ENCODE measurements around the gene PCDHGA4.
"Not testable (repeated sequence)": the region's sequence is repeated elsewhere in the genome, so short reads cannot be mapped to it uniquely, and the experiment has no call there.

Gene PCDHGA4

DNA sequence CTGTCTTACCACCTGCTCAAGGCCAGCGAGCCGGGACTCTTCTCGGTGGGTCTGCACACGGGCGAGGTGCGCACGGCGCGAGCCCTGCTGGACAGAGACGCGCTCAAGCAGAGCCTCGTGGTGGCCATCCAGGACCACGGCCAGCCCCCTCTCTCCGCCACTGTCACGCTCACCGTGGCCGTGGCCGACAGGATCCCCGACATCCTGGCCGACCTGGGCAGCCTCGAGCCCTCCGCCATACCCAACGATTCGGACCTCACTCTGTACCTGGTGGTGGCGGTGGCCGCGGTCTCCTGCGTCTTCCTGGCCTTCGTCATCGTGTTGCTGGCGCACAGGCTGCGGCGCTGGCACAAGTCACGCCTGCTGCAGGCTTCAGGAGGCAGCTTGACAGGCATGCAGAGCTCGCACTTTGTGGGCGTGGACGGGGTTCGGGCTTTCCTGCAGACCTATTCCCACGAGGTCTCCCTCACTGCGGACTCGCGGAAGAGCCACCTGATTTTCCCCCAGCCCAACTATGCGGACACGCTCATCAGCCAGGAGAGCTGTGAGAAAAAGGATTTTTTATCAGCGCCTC lies 14.0 kb upstream of the PCDHGA4 start:
- H3K4me1 Mint-ChIP-seq (ENCODE audit: low read depth); H3K36me3 Mint-ChIP-seq (ENCODE audit: low read depth); H3K27ac Mint-ChIP-seq; H3K4me3 Mint-ChIP-seq: not testable (repeated sequence)
- peaks cover 38% of the 10 kb centered on the region for H3K9me3 Mint-ChIP-seq
- peaks cover 29% of the 10 kb centered on the region for H3K27me3 Mint-ChIP-seq (ENCODE audit: low read depth)

DNA sequence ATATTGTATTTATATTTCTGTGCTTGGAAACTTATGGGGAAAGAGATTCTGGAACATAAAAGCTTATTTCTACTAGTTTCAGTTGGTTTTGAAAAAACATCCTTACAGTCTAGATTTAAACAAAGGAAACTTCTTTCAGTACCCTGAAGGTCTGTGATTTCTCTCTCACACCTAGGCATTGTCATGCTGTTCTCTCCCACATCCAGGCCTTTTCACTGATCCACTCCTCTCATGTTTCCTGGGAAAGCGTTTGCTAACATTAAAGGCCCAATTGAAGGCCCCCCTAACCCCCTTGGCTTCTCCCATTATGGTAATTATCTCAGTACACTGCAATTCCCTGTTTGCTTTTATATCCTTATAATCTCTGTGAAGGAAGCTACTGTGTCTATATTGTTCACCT lies 12.0 kb upstream of the PCDHGA4 start:
- Mint-ChIP-seq H3K27me3 (ENCODE audit: low read depth) (peaks cover 15% of the 10 kb centered on the region), H3K4me1 (ENCODE audit: low read depth) (no peaks in the 10 kb centered on the region), H3K36me3 (ENCODE audit: low read depth) (peaks cover 5% of the 10 kb centered on the region), H3K27ac (no peak overlapping the region), H3K4me3 (no peak overlapping the region), H3K9me3 (peaks cover 43% of the 10 kb centered on the region)

DNA sequence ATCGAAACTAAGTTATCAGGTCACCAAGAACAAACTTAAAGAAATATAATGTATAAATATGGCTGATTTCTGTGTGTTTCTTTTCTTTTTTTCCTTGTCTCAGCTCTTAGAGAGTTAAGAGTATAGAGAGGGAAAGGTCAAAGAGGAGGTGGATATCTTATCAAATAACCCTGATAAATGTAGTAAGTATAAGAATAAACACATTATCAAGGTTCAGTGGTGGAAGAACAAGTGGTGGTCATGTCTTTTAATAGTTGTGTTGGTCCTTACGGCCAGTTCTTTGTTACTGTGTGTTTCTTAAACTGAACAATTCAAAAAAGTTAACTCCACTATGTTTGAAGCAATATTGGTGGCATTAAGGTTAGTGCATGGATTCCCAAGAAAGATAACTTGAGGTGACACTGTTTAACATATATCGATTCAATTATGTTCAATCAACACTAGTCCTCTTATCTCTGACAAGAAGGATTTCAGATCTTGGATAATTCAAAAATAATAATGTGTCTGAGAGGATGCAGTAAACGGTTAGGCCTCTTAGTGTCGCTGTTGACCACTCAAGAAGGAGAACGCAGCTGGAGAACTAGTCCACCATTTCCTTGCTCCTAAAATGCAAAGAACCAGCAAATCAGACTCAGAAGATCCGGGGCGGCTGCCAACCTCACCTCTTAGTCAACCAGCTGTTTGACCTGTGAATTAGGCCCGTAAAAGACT lies 11.4 kb upstream of the PCDHGA4 start, which contains the start of gene PCDHGA3:
Gene PCDHGA3, plus strand, starts transcription at position 588 of the 711 bp plus-strand sequence. CDS start 205 bp downstream, outside the sequence.
- Mint-ChIP-seq H3K9me3 (peaks cover 39% of the 10 kb centered on the region), H3K4me3 (peak within 1 kb of the TSS; percentile 74), H3K36me3 (ENCODE audit: low read depth) (peaks cover 5% of the 10 kb centered on the region), H3K4me1 (ENCODE audit: low read depth) (no peaks in the 10 kb centered on the region), H3K27ac (no peak within 1 kb of the TSS), H3K27me3 (ENCODE audit: low read depth) (peaks cover 11% of the 10 kb centered on the region)

DNA sequence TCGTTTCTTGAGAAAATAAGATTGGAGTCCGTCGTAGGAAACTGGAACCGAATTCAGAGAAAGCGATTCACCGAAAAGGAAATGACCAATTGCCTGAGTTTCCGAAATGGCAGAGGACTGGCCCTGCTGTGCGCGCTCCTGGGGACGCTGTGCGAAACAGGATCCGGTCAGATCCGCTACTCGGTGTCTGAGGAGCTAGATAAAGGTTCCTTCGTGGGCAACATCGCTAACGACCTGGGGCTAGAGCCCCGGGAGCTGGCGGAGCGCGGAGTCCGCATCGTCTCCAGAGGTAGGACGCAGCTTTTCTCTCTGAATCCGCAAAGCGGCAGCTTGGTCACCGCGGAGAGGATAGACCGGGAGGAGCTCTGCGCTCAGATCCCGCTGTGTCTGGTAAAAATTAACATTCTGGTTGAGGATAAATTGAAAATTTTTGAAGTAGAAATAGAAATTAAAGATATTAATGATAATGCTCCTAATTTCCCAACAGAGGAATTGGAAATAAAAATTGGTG lies 10.8 kb upstream of the PCDHGA4 start:
- H3K4me3 Mint-ChIP-seq: peak overlapping the region; percentile 74
- H3K9me3 Mint-ChIP-seq: peaks cover 39% of the 10 kb centered on the region
- H3K27me3 Mint-ChIP-seq (ENCODE audit: low read depth): peaks cover 9% of the 10 kb centered on the region
- H3K36me3 Mint-ChIP-seq (ENCODE audit: low read depth): peaks cover 5% of the 10 kb centered on the region
- no peaks in the 10 kb centered on the region for H3K4me1 Mint-ChIP-seq (ENCODE audit: low read depth)
- no peak overlapping the region for H3K27ac Mint-ChIP-seq

DNA sequence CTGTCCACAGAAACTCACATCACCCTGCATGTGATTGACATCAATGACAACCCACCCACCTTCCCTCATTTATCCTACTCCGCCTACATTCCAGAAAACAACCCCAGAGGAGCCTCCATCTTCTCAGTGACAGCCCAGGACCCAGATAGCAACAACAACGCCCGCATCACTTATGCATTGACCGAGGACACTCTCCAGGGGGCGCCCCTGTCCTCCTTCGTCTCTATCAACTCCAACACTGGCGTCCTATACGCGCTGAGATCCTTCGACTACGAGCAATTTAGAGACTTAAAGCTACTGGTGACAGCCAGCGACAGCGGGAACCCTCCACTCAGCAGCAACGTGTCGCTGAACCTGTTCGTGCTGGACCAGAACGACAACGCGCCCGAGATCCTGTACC lies 9.5 kb upstream of the PCDHGA4 start:
- peaks cover 35% of the 10 kb centered on the region for H3K9me3 Mint-ChIP-seq
- H3K27me3 Mint-ChIP-seq (ENCODE audit: low read depth): peaks cover 11% of the 10 kb centered on the region
- peaks cover 7% of the 10 kb centered on the region for H3K36me3 Mint-ChIP-seq (ENCODE audit: low read depth)
- no peak overlapping the region for H3K4me3 Mint-ChIP-seq
- H3K27ac Mint-ChIP-seq: no peak overlapping the region
- peaks cover 2% of the 10 kb centered on the region for H3K4me1 Mint-ChIP-seq (ENCODE audit: low read depth)

DNA sequence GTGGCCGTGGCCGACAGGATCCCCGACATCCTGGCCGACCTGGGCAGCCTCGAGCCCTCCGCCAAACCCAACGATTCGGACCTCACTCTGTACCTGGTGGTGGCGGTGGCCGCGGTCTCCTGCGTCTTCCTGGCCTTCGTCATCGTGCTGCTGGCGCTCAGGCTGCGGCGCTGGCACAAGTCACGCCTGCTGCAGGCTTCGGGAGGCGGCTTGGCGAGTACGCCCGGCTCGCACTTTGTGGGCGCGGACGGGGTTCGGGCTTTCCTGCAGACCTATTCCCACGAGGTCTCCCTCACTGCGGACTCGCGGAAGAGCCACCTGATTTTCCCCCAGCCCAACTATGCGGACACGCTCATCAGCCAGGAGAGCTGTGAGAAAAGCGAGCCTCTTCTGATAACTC lies 8.8 kb upstream of the PCDHGA4 start:
- not testable (repeated sequence) for H3K36me3 Mint-ChIP-seq (ENCODE audit: low read depth); H3K4me1 Mint-ChIP-seq (ENCODE audit: low read depth); H3K4me3 Mint-ChIP-seq; H3K27ac Mint-ChIP-seq
- Mint-ChIP-seq H3K27me3 (ENCODE audit: low read depth) (peaks cover 12% of the 10 kb centered on the region), H3K9me3 (peaks cover 34% of the 10 kb centered on the region)

DNA sequence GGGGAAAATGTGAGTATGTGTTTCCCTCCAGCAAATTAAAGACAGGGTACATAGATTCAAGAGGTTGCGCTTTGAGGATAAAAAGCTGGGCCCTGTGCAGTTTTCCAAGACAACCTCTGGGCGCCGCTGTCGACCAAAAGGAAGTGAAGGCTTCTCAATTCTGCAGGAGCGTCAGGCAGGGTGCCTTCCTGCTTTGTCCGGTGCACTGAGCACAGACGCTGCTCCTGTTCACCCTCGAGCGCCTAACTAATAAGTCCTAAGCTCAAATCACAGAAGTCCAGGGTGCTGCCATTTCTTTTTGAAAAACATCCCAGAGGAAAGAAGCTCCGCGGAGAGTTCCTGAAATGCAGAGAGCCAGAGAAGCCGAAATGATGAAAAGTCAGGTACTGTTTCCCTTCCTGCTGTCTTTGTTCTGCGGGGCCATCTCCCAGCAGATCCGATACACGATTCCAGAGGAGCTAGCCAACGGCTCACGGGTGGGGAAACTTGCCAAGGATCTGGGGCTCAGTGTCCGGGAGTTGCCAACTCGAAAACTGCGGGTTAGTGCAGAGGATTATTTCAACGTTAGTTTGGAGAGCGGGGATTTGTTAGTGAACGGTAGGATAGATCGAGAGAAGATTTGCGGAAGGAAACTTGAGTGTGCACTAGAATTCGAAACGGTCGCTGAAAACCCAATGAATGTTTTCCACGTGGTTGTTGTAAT lies 4.8 kb upstream of the PCDHGA4 start, which contains the start of gene PCDHGB1:
Gene PCDHGB1, plus strand, starts transcription at position 183 of the 703 bp plus-strand sequence. Its CDS starts 162 bp downstream, at position 345.
- H3K4me3 Mint-ChIP-seq: peak within 1 kb of the TSS; percentile 65
- peak within 1 kb of the TSS; percentile 9 for H3K27ac Mint-ChIP-seq
- peaks cover 2% of the 10 kb centered on the region for H3K4me1 Mint-ChIP-seq (ENCODE audit: low read depth)
- peaks cover 9% of the 10 kb centered on the region for H3K36me3 Mint-ChIP-seq (ENCODE audit: low read depth)
- peaks cover 20% of the 10 kb centered on the region for H3K27me3 Mint-ChIP-seq (ENCODE audit: low read depth)
- peaks cover 22% of the 10 kb centered on the region for H3K9me3 Mint-ChIP-seq

DNA sequence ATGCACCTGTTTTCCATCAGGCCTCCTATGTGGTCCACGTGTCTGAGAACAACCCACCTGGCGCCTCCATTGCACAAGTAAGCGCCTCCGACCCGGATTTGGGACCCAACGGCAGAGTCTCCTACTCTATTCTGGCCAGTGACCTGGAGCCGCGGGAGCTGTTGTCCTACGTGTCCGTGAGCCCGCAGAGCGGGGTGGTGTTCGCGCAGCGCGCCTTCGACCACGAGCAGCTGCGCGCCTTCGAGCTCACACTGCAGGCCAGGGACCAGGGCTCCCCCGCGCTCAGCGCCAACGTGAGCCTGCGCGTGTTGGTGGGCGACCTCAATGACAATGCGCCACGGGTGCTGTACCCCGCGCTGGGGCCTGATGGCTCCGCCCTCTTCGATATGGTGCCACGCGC lies 3.2 kb upstream of the PCDHGA4 start:
- H3K4me1 Mint-ChIP-seq (ENCODE audit: low read depth): peaks cover 2% of the 10 kb centered on the region
- peaks cover 29% of the 10 kb centered on the region for H3K27me3 Mint-ChIP-seq (ENCODE audit: low read depth)
- H3K4me3 Mint-ChIP-seq: no peak overlapping the region
- peaks cover 9% of the 10 kb centered on the region for H3K36me3 Mint-ChIP-seq (ENCODE audit: low read depth)
- peaks cover 29% of the 10 kb centered on the region for H3K9me3 Mint-ChIP-seq
- no peak overlapping the region for H3K27ac Mint-ChIP-seq

DNA sequence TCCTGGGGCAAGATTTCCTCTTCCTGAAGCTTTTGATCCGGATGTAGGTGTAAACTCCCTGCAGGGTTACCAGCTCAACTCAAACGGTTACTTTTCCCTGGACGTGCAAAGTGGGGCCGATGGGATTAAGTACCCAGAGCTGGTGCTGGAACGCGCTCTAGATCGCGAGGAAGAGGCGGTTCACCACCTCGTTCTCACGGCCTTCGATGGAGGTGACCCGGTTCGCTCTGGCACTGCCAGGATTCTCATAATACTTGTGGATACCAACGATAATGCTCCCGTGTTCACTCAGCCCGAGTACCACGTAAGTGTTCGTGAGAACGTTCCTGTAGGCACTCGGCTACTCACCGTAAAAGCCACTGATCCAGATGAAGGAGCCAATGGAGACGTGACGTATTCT lies 820 bp downstream of the PCDHGA4 start:
- Mint-ChIP-seq H3K36me3 (ENCODE audit: low read depth) (peaks cover 5% of the 10 kb centered on the region), H3K27ac (no peak overlapping the region), H3K4me1 (ENCODE audit: low read depth) (peaks cover 2% of the 10 kb centered on the region), H3K4me3 (no peak overlapping the region), H3K27me3 (ENCODE audit: low read depth) (peaks cover 24% of the 10 kb centered on the region), H3K9me3 (peaks cover 28% of the 10 kb centered on the region)

DNA sequence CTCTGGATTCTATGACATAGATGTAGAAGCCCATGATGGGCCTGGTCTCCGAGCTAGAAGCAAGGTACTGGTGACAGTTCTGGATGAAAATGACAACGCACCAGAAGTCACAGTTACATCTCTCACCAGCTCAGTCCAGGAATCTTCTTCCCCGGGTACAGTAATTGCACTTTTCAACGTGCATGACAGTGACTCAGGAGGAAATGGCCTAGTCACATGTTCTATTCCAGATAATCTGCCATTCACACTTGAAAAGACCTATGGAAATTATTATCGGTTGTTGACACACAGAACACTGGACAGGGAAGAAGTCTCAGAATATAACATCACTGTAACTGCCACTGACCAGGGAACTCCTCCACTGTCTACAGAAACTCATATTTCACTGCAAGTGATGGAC lies 1.3 kb downstream of the PCDHGA4 start:
- peaks cover 5% of the 10 kb centered on the region for H3K36me3 Mint-ChIP-seq (ENCODE audit: low read depth)
- peaks cover 2% of the 10 kb centered on the region for H3K4me1 Mint-ChIP-seq (ENCODE audit: low read depth)
- H3K27me3 Mint-ChIP-seq (ENCODE audit: low read depth): peaks cover 27% of the 10 kb centered on the region
- no peak overlapping the region for H3K27ac Mint-ChIP-seq
- H3K9me3 Mint-ChIP-seq: peaks cover 33% of the 10 kb centered on the region
- H3K4me3 Mint-ChIP-seq: no peak overlapping the region

DNA sequence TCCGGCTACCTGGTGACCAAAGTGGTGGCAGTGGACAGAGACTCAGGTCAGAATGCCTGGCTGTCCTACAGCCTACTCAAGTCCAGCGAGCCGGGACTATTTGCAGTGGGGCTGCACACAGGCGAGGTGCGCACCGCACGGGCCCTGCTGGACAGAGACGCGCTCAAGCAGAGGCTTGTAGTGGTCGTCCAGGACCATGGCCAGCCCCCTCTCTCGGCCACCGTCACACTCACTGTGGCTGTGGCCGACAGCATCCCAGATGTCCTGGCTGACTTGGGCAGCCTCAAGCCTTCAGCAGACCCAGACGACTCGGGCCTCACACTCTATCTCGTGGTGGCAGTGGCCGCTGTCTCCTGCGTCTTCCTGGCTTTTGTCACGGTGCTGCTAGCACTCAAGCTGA lies 2.1 kb downstream of the PCDHGA4 start:
- Mint-ChIP-seq H3K9me3 (peaks cover 36% of the 10 kb centered on the region), H3K27ac (no peak overlapping the region), H3K36me3 (ENCODE audit: low read depth) (peaks cover 5% of the 10 kb centered on the region), H3K4me3 (no peak overlapping the region), H3K4me1 (ENCODE audit: low read depth) (peaks cover 2% of the 10 kb centered on the region), H3K27me3 (ENCODE audit: low read depth) (peaks cover 26% of the 10 kb centered on the region)

DNA sequence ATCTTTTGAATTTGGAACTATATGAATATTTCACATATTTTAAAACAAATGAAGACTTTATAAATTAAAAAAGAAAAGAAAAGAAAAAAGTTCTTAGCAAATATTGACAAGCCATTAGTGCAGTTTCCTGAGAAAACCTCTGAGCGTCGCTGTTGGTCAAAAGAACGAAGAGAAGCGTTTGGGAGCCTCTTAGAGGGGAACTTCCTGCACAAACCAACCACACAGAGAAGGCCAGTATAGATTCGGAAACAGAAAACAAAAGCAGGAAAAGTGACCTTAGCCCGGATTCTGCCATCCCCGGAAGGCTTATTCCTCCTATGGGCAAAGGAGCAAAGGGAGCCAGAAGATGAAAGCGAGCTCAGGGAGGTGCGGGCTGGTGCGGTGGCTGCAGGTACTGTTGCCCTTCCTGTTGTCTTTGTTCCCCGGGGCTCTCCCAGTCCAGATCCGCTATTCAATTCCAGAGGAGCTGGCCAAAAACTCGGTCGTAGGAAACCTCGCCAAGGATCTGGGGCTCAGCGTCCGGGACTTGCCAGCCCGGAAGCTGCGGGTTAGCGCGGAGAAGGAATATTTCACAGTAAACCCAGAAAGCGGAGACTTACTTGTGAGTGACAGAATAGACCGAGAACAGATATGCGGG lies 5.1 kb downstream of the PCDHGA4 start, which contains the start of gene PCDHGB2:
Gene PCDHGB2, plus strand, starts transcription at position 205 of the 637 bp plus-strand sequence. Its CDS starts 142 bp downstream, at position 347.
- peak within 1 kb of the TSS; percentile 50 for H3K27ac Mint-ChIP-seq
- H3K9me3 Mint-ChIP-seq: peaks cover 42% of the 10 kb centered on the region
- H3K27me3 Mint-ChIP-seq (ENCODE audit: low read depth): peaks cover 42% of the 10 kb centered on the region
- H3K36me3 Mint-ChIP-seq (ENCODE audit: low read depth): peaks cover 8% of the 10 kb centered on the region
- H3K4me1 Mint-ChIP-seq (ENCODE audit: low read depth): peaks cover 4% of the 10 kb centered on the region
- peak within 1 kb of the TSS; percentile 83 for H3K4me3 Mint-ChIP-seq

DNA sequence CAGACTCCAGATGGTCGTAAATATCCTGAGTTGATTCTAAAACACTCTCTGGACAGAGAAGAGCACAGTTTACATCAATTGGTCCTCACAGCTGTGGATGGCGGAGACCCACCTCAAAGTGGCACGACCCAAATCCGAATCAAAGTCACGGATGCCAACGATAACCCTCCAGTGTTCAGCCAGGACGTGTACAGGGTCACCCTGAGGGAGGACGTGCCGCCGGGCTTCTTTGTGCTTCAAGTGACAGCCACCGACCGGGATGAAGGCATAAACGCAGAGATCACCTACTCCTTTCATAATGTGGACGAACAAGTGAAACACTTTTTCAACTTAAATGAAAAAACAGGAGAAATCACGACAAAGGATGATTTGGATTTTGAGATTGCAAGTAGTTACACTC lies 5.9 kb downstream of the PCDHGA4 start:
- H3K4me3 Mint-ChIP-seq: peak overlapping the region; percentile 14
- no peak overlapping the region for H3K27ac Mint-ChIP-seq
- peaks cover 44% of the 10 kb centered on the region for H3K9me3 Mint-ChIP-seq
- peaks cover 4% of the 10 kb centered on the region for H3K4me1 Mint-ChIP-seq (ENCODE audit: low read depth)
- H3K36me3 Mint-ChIP-seq (ENCODE audit: low read depth): peaks cover 8% of the 10 kb centered on the region
- H3K27me3 Mint-ChIP-seq (ENCODE audit: low read depth): peaks cover 48% of the 10 kb centered on the region

DNA sequence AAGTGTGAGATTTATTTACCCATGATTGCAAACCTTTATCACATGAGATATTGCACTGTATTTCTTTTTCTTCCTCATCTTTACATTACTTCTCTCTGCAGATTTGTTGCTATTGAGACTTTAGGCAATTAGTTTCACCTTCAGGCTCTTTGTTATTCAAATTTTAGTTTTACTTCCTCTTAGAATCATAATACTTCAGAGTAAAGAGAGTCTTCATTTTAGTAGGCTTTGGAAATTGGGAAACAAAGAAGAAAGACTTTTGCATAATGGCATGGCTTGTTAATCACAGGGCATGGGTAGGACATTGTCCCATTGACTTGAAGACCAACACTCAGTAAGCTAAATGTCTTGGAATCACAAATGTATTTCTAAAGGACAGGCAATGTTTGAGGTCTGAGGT lies 7.9 kb downstream of the PCDHGA4 start:
- Mint-ChIP-seq H3K9me3 (peaks cover 40% of the 10 kb centered on the region), H3K4me3 (no peak overlapping the region), H3K4me1 (ENCODE audit: low read depth) (peaks cover 4% of the 10 kb centered on the region), H3K27ac (no peak overlapping the region), H3K27me3 (ENCODE audit: low read depth) (peaks cover 46% of the 10 kb centered on the region), H3K36me3 (ENCODE audit: low read depth) (peaks cover 8% of the 10 kb centered on the region)
